GM19395 (cell line): Measurements from ENCODE around the gene HMGB3.

Source experiments
- ATAC-seq: cut with Tn5 transposase; IDR thresholded peaks from one replicate; pipeline ENCODE4 v1.9.1; 2021; ENCODE audit warnings: mild to moderate bottlenecking, moderate library complexity; ENCODE audit not compliant: unreplicated experiment

Gene HMGB3

DNA sequence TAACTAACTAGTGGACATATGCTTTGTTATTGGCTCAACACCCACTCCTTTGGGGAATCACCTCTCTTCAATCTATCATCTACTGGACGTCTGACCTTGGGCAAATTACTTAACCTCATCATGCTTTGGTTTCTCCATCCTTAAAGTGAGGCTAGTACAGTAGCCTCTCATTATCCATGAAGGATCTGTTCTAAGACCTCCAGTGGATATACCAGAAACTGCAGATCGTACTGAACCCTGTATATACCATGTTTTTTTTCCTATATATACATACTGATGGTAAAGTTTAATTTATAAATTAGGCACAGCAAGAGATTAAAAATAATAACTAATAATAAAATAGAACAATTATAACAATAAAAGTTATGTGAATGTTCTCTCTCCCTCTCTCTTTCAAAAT, 56.2 kb downstream of the HMGB3 start:
- ATAC-seq: no peak
